GM19452 (cell line): Measurements from ENCODE around the gene CCDC91.
"Not testable (repeated sequence)": the region's sequence is repeated elsewhere in the genome, so short reads cannot be mapped to it uniquely, and the experiment has no call there.

Experiments used
- ATAC-seq: cut with Tn5 transposase; IDR thresholded peaks from one replicate; pipeline ENCODE4 v1.9.1; 2021; ENCODE audit not compliant: unreplicated experiment

The CCDC91 gene

DNA sequence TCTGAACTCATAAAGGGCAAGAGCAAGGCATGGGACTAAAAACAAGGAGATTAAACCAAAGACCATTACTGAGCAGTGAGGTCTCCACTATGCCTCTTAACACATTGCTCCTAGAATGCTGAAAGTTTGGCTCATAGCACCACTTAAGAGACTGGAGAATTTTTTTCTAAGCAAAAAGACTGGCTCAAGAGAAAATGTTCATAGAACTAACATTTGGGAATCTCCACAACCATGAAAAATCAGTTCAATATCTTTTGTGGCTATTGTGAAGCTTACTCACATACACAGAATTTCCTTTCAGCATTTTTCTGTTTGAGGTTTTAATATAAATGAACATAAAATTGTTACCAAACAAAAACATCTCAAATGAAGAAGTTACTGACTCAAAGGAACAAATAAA is 255.8 kb downstream of the CCDC91 start:
- no peak for ATAC-seq

DNA sequence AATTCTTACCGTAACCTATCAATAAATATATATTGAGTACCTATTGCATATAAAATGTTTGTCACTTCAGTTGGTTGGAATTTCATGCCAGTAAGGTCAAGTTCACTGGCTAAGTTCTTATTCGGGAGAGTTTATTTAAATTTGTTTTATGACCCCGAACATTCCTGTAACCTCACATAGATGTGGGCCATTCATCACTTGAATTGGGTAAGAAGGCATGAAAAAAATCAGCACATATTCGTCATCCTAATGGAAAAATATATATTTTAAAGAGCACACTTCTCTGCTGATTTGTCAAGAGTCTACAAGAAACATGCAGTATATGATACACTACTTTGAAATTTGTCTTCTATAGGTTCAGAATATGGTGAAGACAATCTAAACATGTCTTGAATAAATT is 263.4 kb downstream of the CCDC91 start:
- no peak for ATAC-seq

DNA sequence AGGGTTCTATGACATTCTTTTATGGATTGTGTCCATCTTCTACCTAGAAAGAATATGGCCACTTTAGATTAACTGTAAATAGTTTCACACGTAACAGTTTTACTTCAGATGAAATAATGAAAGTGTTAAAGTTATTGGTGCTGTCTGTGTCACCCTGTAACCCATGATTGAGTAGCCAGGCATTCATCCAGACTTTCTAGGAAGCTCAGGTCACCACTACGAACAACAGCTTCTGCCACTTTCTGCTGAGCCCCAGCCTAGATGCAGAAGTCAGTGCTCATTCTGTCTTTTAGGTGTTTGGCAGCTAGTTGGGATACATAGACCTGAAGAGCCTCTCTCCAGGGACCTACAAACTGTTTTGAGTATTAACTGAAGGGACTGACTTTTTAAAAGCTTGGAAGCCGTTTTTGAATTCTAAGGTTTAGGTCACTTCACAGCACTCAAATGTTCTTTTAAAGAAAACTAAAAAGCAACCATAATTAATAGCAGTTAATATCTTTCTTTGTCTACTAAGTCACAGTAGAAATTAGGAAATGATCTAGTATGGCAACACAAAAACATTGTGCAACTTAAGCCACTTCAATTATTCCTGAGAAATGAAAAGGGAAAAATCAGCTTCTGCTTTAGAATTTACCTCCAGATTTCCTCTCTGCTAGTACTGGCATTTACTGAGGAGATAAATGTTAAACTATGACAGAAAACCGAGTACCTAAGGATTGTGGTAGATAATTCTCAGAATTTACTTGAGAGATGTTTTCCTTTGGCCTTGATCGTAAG is 266.9 kb downstream of the CCDC91 start:
- ATAC-seq, result no peak

DNA sequence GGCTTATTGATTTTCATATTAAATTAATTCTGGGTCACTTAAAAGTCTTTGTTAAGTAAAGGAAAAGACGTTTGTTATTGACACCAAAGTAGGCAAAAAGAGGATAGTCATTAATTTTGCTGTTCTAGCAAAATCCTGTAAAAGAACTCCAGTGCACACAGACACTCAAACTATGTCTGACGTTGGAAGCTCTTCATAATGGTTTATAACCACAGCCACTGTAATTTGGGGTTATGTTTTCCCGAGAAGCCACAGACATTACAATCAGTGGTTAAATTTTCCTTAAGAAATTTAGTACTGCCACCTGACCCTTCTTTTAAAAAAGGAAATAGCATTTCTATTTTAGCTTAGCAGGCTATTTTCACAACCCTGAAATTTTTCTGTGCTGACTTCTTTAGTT is 267.5 kb downstream of the CCDC91 start:
- no peak for ATAC-seq

DNA sequence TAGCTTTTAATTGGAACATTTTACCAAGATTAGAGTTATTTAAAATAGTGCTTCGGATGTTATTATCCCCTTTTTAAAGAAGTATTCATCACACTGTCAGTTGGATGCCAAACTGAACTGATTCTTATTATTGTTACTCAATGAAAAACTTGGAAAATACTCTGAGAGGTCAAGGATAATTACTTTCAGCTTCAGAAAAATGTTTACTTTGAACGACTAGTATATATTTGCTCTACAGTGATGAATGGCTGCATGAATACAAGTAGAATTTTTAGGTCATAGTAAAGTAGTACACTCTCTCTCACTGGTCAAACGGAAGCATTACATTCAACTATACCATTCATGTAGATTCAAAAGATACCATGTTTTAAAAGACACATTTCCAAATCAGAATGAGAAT is 269.2 kb downstream of the CCDC91 start:
- no peak for ATAC-seq

DNA sequence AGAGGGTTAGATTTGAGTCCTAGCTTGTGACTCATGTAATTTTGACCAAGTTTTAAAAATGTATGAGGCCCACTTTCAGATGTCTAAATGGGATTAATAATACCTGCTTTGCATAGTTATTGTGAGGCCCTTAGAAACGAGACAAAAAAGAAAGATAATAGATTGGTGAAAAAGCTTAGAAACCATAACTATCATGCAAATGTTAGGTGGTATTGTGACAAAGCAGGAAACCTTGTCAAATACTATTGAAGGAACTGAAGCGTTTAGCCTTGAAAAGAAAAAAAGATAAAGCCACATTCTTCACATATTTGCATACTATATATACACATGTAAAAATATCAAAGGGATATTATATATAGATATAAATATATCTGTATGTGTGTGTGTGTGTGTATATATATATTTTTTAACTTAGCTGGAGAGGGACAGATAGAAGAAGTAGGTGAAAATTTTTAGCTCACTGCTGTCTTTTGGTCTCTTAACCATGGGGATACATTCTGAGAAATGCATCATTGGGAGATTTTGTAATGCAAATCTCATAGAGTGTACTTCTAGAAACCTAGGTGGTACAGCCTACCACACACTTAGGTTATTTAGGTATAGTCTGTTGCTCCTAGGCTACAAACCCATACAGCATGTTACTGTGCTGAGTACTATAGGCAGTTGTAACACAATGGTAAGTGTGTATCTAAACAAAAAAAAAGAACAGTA is 270.3 kb downstream of the CCDC91 start:
- peak; percentile 65 for ATAC-seq

DNA sequence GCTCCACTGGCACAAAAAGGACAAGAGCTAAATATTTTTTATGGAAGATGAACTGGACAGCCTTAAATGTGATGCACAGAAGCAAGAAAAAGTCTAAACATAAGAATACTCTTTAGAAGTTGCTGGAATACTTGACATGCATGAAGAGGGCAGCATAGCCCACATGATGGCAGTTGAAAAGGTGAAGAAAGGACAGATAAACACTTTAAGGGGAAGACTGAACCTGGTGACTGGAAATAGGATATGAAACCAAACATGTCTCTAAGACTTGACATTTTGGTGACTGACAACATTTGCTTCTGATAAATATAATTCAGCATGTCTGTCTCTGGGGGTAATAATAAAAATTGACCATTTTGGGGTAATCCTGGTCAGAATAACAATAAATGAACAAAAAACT is 273.1 kb downstream of the CCDC91 start:
- ATAC-seq, result no peak

DNA sequence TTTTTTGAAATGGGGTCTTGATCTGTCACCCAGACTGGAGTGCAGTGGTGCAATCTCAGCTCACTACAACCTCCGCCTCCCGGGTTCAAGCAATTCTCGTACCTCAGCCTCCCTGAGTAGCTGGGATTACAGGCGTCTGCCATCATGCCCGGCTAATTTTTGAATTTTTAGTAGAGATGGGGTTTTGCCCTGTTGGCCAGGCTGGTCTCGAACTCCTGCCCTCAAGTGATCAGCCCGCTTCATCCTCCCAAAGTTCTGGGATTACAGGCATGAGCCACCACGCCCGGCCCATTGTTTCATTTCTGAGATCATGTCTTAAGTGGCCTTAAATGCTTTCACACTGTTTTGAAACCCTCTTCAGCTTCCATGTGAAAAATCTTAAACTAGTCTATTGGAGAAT is 281.5 kb downstream of the CCDC91 start:
- not testable (repeated sequence) for ATAC-seq

DNA sequence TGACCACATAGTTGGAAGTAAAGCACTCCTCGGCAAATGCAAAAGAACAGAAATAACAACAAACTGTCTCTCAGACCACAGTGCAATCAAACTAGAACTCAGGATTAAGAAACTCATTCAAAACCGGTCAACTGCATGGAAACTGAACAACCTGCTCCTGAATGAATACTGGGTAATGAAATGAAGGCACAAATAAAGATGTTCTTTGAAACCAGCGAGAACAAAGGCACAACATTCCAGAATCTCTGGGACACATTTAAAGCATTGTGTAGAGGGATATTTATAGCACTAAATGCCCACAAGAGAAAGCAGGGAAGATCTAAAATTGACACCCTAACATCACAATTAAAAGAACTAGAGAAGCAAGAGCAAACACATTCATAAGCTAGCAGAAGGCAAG is 285.9 kb downstream of the CCDC91 start:
- not testable (repeated sequence) for ATAC-seq

DNA sequence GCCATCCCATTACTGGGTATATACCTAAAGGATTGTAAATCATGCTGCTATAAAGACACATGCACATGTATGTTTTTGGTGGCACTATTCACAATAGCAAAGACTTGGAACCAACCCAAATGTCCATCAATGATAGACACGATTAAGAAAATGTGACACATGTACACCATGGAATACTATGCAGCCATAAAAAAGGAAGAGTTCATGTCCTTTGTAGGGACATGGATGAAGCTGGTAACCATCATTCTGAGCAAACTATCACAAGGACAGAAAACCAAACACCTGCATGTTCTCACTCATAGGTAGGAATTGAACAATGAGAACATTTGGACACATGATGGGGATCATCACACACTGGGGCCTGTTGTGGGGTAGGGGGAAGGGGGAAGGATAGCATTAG is 288.8 kb downstream of the CCDC91 start:
- ATAC-seq, result not testable (repeated sequence)

DNA sequence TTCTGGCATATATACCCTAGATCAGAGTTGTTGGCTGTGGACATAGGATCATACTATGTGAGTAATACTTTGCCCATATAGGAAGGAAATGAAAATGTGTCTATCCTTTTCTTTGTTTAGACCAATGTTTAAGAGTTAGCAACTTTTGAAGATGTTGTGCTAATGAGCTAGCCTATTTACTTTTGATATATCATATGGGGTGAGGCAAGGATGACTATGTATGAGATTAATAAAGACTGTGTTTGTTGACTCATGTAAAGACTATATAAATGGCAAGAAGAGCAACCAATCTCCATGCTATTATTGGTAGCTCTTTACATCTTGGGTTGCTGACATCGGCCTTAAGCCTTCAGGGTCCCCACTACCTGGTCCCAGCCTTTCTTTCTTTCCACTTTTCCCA is 289.4 kb downstream of the CCDC91 start:
- ATAC-seq, result no peak

DNA sequence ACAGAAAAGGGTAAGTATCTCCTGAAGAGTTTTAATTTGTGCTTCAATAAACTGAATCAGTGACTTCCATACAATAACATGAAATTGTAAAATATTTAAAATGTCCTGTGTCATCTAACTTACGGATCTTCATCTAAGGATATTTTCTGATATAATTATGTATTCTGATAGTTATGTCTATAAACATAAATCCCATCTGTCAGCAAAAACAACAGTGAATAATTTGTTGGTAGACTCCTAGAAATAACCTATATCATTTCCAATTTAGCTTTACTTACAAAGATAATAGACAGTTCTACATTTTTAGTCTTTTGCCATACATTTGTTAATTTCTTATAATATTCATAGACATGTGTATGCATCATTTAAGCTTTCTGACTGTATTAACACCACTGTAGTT is 293.9 kb downstream of the CCDC91 start:
- no peak for ATAC-seq

DNA sequence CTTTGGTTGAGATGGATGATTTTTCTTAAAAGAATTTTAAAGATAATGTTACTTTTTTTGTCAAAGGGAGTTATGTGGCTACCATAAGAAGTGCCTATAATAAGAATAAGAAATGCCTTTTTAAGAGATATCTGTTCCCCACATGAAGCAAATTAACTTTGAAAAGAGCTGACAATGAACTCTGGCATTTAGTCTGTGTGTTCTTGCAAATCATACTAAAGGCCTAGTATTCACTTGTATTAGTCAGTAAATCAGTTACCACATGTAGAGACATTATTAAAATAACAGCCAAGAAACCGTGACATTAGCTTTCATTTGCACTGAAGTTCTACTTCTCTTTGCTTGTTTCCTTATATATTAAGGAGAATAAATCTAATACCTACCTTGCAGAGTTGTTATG is 296.3 kb downstream of the CCDC91 start:
- ATAC-seq, result no peak

DNA sequence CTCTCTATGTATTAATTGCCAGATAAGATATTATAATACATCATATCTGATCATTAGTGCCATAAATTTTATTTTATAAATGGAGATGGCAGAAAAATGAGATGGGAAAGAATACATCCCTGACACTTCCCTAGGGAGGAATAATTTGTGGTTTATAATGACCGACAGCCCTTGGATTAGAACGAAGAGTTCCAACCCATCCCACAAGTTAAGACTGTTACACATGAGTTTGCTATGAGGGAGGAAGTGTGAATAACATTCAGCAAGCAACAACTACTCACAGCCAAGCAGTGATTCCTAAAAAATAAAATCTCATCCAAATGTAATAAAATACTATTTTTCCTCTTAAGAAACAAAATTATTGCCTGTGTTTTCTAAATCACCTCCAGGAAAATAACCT is 299.0 kb downstream of the CCDC91 start:
- ATAC-seq, result no peak

DNA sequence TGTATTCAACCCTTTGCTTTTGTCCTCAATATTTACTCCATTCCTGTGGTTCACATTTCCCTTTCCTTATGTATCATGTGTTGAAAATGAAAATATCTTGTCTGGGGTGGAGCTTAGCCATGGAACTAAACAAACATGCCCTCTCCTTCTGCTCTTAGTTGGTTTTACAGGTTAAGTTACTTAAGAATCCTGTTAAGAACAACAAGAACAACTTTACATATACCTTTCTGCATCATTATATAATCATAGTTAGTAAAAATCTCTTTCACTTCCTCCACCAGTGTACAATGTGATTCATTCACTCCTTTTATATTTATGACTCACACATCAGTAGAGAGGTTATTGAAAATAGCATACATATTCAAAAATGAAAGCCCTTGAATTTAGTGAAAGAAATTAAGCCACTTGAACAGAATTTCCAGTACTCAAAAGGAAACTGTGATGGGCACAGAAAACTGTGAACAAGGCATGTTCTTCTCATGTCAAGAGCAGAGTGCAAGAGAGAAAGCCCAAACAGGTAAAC is 307.7 kb downstream of the CCDC91 start:
- peak; percentile 95 for ATAC-seq

DNA sequence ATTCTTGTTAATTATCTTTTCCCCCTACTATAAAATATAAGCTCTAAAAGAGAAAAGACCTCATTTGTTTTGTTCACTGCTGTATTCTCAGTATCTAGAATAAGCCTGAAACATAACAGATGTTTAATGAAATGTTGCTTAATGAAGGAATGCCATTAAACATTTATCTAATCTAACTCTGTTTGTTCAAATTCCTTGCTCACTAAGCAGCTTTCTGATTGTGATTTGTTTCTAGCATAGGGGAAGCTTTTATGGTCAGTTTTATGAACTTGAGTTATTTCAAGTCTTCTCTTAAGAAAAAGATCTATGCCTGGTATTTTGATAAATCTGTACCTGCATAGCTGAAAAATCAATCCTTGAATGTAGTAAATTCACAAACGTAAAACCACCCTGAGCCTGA is 308.6 kb downstream of the CCDC91 start:
- no peak for ATAC-seq

DNA sequence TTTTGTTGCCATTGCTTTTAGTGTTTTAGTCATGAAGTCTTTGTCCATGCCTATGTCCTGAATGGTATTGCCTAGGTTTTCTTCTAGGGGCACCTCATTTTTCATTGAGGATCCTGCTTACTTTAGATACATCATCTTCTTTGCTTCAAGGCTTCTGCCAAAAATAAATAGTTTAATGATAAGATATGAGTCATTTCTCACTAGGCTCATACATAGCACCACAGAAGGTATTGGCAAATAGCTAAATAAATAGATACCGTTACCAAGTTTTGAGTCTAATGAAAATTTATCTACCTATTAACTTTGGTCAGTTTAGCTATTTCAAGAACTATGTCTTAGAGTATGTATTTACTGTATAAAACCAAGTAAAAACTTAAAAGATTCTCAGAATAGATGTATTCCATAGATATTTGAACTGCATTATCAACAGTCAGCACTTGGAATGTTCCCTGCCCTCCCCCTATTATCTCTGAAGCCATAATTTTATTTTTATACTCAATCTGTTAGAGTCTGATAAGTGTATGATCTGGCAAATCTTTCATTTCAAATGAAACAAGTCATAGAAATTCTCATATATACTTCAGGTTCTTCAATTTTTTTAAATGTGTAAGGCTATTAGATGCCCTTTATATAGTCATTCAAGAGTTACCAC is 310.2 kb downstream of the CCDC91 start:
- ATAC-seq, result no peak

DNA sequence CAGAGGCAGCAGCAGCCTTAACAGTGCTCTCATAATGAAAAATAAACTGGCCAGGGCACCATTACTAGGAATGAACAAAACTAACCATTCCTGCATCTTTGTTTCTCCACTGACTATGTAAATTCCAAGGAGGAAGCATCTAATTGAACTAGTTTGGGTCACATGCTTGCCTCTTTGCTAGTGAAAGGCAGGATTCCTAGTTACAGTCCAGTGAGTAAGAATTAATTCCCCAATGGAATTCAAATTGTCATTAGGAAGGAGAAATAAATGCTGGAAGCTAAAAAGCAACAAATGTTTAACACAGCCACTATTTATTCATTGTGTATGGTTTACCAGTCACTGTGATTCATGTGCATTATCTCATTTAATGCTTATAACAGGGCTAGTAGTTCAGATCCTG is 316.0 kb downstream of the CCDC91 start:
- ATAC-seq, result no peak

DNA sequence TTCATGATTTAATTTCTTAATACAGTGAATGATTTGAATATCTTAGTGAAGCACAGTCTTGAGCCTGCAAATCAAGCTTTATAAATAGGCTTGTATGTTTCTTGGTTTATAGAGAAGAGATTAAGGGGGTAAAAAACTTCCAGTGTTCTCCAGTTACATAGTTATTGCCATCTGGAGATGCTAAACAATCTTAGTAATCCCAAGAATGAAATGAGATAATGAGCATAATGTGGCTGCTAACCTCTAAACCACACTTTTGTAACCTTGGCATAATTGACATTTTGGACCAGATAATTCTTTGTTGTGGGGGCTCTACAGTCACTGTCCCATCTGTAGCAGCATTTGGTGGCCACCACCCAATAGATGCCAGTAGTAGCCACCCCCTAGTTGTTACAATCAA is 316.8 kb downstream of the CCDC91 start:
- no peak for ATAC-seq

DNA sequence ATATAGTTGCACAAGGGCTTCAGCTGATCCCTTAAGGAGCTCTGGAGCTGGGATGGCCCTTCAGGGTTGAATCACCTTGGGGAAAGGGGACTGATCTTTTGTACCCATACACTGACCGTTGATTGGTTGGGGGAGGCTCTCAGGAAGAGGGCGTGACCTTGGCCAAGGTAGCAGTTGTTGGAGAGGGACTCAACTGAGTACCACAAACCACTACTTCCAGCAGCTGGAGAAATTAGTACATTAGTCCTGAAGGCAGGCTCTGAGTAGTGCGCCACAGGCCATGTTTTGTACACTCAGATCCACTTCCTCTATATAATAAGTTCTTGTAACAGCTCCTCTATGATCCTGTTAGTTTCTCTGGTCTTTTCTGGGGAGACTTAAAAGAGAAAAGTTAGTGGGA is 317.6 kb downstream of the CCDC91 start:
- no peak for ATAC-seq

DNA sequence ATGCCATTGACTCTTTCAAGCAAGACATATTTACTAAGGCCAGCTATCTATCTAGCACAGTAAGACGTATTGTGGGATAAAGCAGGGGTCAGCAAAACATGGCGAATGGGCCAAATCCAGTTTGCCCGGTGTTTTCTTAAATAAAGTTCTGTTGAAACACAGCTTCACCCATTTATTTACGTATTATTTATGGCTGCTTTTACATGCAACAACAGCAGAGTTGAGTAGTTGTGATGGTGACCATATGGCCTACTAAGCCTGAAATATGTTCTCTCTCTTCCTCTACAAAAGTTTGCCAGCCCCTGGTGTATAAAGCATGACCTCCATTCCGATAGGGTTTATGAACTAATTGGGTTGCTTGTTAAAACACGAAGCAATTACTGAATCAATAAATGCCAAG is 322.1 kb downstream of the CCDC91 start:
- no peak for ATAC-seq

DNA sequence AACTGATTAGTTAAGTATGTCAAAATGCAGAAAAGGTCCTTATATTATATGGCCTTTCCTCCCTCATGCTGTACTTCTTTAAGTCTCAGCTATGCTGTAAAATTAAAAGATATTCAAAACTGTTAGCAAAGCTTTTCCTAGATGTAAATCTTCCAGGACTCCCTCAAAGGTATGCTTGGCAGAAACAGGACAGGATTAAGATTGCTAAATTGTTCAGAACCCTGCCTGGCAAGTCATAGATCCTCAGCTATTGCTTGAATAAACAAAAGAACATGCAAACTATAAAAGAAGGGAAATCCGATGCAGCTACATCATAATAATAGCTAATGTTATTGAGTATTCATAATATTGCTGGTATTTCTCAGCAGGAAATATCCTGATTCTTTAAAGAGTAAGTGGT is 322.6 kb downstream of the CCDC91 start:
- no peak for ATAC-seq
